Fibroblast of pulmonary artery (primary cell): ENCODE results near the gene MBOAT2.
A peak's percentile ranks its signal among the peaks of the same experiment; 100 is the strongest.
"Not testable (repeated sequence)": the region's sequence is repeated elsewhere in the genome, so short reads cannot be mapped to it uniquely, and the experiment has no call there.

ENCODE experiments used
- DNase-seq: peaks from one replicate; pipeline ENCODE4 v3.0.0-alpha.2; 2010; ENCODE audit warnings: low read depth
- H3K4me3 ChIP-seq: replicated peaks from 2 replicates; pipeline ENCODE4 v1.5.1; 2011; ENCODE audit warnings: low read depth, mild to moderate bottlenecking, control low read depth, low read length, moderate library complexity
- CTCF ChIP-seq: IDR thresholded peaks from 2 replicates; pipeline ENCODE4 v1.5.1; 2011; ENCODE audit warnings: mild to moderate bottlenecking, control low read depth, low read length, inconsistent platforms; ENCODE audit errors: missing control alignments

MBOAT2 gene

DNA sequence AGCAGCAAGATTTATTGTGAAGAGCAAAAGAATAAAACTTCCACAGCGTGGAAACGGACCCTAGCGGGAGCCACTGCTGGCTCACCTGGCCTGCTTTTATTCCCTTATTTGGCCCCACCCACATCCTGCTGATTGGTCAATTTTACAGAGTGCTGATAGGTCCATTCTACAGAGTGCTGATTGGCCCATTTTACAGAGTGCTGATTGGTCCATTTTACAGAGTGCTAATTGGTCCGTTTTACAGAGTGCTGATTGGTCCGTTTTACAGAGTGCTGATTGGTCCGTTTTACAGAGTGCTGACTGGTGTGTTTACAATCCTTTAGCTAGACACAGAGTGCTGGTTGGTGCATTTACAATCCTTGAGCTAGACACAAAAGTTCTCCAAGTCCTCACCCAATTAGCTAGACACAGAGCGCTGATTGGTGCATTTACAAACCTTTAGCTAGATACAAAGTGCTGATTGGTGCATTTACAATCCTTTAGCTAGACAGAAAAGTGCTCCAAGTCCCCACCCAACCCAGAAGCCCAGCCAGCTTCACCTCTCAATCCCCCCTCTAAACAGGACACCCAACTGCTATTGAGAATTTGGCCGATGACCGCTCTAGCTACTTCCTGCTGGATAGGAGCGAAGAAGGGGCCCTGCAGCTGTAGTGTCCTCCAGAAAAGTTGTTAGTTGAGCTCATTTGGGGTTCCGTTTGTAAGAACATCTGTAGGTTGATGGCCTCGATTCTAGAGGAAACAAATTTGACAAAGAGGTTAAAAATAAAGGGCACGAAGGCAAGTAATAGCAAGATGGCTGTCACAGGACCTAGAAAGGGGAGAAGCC is 108.2 kb downstream of the MBOAT2 start:
- not testable (repeated sequence) for DNase-seq

DNA sequence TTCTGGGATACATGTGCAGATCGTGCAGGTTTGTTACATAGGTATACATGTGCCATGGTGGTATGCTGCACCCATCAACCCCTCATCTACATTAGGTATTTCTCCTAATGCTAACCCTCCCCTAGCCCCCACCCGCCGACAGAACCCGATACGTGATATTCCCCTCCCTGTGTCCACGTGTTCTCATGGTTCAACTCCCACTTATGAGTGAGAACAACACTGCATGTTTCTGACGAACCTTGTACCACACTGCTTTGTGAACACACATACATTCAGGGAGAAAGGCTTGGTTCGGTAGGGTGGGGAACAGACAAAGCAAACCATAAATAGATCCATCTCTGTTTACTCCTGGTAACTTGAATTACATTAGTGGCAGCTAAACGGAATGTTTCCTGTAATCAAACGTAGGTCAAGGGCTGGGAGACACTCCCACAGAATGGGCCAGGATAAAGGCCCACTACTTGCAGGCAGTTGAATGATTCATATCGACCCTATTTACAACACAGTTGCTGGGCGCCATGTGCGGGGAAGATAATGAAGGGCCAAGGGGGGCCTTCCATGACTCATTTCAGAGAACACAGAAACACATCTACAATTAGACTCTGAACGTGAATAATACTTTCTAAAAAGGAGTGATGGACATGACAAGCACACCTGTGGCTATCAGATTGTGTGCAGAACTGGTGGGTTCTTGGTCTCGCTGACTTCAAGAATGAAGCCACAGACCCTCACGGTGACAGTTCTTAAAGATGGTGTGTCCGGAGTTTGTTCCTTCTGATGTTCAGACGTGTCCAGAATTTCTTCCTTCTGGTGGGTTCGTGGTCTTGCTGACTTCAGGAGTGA is 109.3 kb downstream of the MBOAT2 start:
- peak; percentile 43 for DNase-seq
- H3K4me3 ChIP-seq, result no peak overlapping the region
- TF ChIP-seq CTCF, result no peak

More for the DNA sequence above, 108.2 kb downstream of the MBOAT2 start:
- not testable (repeated sequence) for H3K4me3 ChIP-seq

- TF ChIP-seq CTCF, result no peak
- no peak for DNase-seq
- H3K4me3 ChIP-seq, result no peak overlapping the region
These were observed 110.0 kb downstream of the MBOAT2 start for GRCh38 chr2:8893474-8893873.

DNA sequence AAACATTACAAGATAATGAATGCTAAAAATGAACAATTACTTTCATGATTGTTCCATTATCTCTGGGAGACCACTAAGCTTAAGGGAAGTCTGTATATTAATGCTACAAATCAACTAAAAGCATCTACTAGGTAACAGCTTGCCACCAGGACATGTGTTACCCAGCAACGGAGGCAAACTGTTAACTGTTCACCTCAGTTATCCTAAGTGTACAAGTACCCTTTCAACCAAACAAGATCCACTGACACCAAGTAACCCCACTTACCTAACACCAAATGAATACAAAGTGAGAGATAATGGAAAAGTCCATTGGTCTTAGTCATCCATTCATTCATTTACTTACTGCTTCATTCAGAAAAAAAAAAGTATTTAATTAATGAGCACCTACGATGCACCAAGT is 111.4 kb downstream of the MBOAT2 start:
- TF ChIP-seq CTCF, result no peak
- no peak for DNase-seq
- no peak overlapping the region for H3K4me3 ChIP-seq

DNA sequence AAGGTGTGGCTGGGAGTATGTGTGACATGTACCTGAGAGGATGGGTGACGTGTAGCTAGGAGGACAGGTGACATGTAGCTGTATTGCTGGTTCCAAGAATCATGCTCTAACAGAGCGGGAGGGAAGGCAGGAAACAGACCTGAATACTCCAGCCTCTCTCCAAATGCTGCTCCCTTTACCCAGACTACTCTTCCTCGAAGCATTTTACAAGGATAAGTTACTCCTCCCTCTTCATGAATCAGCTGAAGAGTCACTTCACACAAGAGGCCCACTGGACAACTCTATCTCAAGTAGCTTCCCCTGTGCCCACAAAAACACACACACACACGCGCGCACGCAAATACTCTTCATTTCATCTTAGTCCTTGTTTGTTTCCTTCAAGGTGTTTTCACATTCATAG is 113.5 kb downstream of the MBOAT2 start:
- H3K4me3 ChIP-seq, result no peak overlapping the region
- no peak for TF ChIP-seq CTCF
- DNase-seq, result no peak

- DNase-seq, result no peak
- H3K4me3 ChIP-seq, result no peak overlapping the region
These were observed 114.5 kb downstream of the MBOAT2 start for GRCh38 chr2:8888963-8889362.

More at GRCh38 chr2:8888963-8889362, 114.5 kb downstream of the MBOAT2 start:
- no peak for TF ChIP-seq CTCF
